Stimulated activated CD8-positive, alpha-beta memory T cell treated with anti-CD3 and anti-CD28 coated beads, Interleukin-15, amount 100 ng/mL, for 24 hours (primary cell): ENCODE measurements around the gene PPARG.

Source experiments
- DNase-seq: peaks from one replicate; pipeline ENCODE4 v3.0.0-alpha.2; 2020; ENCODE audit warnings: low read depth

The PPARG gene

DNA sequence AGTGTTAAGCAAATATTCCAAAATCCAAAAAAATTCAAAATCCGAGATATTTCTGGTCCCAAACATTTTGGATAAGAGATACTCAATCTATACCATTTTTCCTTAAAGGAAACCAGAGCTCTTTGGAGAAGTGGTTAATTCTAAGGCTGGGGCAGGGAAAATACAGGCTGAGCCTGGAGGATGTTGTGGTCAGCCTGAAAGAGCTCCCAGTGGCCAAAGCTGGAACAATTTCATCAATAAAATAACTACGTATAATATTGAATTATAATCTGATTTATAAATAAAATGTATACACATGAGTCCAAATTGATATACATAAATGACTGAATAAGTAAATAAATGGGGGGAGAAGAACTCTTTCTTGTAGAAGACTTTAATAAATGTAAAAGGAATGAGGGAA, 24.6 kb downstream of the PPARG start:
- DNase-seq: no peak

DNA sequence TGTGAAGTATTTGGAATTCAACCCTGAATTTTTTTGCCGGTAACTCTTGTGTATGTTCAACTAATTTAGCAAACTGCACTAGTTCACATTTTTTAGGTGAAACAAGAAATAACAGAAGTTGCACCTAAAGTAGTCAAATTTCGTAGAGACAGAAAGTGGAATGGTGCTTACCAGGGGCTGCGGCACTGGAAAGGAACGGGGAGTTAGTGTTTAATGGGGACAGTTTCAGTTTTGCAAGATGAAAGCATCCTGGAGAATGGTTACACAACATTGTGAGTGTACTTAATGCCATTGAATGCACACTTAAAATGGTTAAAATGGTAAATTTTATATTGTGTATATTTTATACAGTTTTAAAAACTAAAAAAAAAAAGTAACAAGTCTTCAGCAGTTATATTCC, 27.4 kb downstream of the PPARG start:
- DNase-seq: no peak

DNA sequence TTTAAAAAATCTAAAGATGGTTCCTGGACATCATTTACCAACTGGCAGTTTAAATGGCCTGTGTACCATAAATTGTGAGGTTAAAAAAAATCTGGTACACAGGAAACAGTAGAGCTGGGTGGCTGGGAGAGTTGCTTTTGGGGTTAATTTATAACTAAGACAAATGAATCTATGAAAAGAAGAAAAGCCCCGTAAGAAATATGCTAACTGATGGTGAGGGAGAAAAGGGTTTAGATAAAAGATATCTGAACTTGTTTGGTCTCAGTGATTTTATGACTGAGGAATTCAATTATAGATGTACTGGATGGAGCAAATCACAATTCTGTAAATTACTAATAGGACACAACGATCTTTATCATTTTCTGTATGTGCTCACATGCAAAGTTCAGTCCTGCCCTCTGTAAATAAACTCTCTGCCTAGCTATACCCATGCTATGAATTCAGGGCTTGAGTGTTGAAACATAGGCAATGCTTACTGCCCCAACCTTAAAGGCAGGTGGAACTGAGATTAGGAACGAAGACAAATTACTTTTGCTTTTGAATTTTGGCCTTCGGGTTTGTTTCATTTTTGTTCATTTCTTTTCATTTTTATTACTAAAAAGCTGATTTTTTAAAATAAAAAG, 28.0 kb downstream of the PPARG start:
- no peak for DNase-seq

DNA sequence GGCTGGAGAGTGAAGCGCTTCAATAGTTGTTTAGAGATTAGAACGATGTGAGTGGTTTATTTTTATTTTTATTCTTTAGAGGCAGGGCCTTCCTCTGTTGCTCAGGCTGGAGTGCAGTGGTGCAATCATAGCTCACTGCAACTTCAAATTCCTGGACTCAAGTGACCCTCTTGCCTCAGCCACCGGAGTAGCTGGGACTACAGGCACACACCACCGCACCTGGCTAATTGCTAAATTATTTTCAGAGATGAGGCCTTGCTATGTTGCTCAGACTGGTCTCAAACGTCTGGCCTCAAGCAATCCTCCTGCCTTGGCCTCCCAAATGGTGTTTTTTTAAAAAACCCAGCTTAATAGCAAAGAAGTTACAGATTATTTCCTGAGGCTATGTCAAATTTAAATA, 29.0 kb downstream of the PPARG start:
- no peak for DNase-seq

DNA sequence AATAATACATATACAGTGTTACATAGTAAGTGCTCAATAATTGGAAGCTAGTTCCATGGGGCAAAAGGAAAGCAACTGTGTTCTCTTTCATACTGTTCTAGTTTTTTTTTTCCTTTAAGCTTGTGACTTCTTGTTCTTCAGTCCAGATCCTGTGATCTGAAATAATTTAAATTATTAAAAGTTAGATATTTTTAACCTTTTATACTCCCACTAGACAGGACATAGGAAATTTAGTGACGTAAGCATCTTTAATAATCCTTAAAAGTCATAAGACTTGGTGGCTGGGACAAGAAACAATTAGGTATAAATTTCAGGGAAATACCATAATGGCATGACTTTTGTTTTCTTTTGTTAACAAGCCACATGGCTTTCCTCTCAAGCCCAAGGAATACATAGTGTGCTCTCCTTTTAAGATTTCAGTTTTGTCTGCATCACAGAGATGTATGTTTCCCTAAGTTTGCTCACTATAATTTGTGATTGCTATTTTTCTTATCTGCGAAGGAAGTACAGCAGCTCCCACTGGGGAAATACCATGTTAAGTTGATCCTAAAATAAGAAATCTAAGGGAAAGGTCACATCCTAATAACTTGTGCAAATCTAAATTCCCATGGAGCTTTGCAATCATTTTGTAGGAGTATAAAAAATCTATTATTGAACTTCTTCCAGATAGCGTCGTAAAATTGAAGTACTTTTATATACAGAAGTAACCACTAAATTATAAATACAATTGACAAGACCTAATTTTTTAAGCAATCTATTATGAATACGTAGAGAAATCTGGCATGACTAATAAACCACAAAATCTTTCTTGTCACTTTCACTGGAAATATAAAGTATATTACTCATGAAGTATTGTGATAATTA, 30.1 kb downstream of the PPARG start:
- no peak for DNase-seq

DNA sequence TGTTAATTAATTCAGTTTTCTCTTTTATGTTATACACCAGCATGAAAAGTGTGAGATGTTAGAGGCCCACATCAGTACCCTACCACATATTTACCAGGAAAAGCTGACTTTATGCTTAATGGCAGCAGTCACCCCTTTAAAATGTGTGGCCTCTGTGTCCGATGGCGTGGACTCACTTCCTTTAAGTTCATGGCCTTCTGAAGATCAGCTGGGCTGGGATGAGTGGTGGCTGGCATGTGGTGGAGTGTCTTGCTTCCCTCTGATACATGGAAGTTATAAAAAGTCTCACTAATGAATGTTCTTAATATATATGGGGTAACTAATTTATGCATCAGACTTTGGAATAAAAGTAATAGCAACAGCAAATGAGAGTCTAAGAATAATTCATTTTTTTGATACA, 32.1 kb downstream of the PPARG start:
- DNase-seq: no peak

DNA sequence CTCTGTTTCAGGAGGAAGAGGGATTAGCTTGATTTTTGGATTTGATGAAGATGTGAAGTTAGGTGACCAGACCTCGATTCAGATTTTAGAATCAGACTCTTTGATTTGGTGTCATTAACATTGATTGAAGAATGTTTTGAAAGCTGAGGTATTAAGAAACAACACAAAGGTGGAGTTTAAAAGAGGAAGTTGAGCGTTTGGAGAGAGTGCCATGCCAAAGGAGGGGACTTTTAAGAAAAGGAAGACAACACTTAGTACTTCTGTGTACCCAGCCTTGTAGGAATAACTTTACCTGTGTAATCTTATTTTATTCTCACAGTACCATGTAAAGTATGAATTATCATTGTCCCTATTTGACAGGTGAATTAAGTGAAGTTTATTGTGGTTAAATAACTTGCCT, 34.4 kb downstream of the PPARG start:
- DNase-seq: no peak

DNA sequence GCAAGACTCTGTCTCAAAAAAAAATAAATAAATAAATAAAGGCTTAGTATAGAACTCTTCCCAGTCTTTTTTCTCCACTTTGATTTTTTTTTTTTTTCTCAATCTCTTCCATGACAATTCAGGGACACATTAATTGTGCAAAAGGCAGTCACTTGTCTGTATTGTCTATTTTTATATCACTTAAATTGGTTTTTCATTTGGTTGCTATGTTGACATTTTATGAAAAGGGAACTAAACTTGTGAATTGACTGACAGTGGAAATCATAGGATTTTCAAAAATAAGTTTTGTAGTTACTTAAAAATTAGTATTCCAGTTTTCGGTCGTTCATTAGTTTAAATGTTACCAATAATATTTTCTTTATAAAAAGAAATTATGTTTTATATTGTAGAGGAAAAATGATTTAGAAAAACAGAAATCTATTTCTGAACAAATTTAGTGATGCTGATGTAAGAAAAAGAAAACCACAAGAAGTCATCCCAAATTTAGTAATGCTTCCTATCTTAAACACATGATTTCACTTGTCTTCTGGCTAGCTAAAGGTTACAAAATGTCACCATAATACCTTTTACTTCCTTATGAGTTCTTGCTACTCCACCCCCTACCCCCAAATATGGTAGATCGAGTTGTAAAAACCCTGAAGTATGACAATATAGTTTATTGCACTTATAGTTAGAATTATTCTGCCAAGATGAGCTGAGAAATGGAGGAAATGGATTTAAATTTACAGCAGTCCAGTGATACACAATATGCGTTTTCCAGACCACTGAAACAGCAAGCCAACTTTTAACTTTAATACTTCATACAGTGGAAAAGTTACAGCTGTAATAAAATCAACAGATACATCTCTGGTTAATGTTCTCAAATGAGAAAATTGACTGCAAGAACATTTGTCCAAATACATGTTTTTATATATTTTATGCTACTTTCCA, 37.0 kb downstream of the PPARG start:
- no peak for DNase-seq

DNA sequence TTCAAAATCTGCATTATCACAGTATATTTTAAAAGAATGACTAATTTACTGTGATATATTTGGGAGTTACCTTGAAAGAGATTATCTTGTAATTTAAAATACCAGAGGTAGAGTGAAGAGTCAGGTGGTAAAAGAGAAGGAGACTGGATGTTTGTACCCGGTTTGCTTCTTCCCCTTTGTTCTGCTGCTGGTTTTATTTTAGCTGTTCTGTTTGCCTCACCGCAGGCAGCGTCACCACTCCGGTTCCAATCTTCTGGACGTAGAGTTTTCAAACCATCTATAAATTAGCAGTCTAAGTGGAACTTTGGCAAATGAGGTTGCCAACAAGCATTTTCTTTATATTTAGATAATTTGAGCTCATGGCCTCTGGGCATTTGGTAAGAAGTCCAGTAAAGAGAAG, 38.2 kb downstream of the PPARG start:
- no peak for DNase-seq

DNA sequence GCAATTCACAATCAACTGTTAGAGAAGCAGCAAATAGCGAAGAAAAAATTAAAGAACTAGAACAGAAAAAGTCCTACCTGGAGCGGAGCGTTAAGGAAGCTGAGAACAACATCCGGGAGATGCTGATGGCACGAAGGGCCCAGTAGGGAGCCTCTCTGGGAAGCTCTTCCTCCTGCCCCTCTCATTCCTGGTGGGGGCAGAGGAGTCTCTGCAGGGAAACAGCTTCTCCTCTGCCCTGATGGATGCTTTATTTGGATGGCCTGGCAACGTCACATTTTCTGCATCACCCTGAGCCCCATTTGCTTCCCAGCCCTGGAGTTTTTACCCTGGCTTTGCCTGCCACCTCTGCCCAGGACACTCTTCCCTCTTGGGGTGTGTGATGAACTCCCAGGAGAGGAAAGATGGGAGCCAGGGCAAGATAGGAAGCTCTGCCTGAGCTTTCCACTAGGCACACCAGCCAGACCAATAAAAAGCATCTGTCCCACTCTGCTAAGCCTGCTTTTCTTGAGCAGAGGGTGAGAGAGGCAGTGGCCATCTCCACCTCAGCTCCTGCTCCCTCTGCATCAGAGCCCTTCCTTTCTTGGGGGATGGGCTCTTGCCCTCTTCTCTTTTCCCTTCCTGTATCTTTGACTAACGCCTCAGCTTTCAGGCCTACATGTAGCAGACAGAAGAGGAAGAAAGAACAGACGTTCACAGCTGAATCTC, 39.4 kb downstream of the PPARG start:
- DNase-seq: no peak

DNA sequence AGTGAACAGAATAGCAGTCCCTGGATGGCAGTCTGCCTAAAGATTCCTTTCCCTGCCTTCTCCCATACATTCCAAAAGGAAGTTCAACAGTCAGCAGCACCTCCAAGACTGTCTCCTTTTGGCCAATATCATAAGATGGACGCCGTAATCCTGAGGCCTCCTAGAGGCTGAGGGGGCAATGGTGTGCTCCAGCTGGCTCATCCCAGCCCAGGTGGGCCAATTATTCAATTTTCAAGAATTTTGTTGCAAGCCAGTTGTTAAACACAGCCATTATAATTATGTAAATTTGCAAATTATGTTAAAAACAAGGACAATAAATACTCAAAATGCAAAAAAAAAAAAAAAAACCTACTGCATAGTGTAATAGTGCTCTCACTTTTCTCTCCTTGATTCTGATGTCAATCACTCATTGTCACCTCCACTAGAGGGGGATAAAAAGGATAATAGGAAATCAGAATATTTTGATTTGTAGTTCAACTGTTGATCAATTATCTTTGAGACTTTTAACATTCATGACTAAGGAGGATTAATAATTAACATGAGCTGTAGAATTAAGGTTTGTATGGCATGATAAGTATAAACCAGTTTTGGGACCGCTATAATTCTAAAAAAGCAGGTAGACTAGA, 40.1 kb downstream of the PPARG start:
- DNase-seq: no peak

DNA sequence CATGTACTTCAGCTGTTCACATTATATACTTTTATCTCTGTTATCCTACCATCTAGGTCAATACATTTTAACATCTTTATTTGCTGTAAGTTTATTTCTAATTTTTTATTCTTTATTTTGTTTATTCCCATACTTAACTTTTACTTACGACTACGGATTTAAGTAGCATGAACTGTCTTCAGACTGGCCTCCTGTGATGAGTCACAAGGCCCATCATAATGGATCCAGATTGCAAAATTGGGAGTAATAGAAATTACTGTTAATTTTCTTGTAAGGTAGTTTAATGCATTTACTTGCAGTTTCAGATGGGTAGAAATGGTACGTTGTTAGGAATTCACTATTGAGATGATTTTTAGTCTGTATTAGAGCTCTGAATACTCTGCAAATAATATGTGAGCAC, 45.9 kb downstream of the PPARG start:
- DNase-seq: no peak

DNA sequence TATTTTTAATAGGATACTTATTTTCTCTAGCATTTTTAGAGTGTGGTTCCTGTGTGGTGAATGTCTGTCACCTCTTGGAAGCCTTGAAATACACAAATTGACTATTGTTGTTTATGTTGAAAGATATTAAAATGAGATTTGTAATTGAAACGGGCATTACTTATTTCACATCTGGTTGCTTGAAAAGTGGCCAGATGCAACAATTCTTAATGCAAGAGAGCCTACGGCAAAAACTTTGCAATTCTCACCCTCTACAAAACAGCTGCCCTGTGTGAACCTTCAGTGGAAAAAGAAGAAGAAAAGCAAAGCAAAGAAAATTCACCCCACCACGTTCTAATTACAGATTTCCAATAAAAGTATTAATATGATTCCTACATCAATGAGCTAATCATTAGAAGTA, 46.6 kb downstream of the PPARG start:
- DNase-seq: no peak

DNA sequence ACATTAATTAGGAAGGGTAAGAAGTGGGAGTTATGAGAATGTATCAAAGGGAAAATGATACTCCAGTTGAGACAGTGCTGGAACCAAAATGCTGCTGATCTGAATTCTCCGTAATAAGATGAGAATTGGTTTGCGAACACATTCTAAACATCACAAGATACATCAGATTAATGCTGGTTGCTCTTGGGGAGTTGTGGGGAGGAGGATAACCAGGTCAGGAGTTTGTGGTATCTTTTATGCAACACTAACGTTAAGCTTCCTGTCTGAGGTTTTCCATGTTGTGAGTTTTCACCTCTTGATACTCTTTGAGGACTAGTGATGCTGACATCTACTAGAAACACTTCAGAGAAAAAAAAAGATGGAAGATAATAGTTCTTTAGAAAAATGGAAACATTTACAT, 47.2 kb downstream of the PPARG start:
- no peak for DNase-seq

DNA sequence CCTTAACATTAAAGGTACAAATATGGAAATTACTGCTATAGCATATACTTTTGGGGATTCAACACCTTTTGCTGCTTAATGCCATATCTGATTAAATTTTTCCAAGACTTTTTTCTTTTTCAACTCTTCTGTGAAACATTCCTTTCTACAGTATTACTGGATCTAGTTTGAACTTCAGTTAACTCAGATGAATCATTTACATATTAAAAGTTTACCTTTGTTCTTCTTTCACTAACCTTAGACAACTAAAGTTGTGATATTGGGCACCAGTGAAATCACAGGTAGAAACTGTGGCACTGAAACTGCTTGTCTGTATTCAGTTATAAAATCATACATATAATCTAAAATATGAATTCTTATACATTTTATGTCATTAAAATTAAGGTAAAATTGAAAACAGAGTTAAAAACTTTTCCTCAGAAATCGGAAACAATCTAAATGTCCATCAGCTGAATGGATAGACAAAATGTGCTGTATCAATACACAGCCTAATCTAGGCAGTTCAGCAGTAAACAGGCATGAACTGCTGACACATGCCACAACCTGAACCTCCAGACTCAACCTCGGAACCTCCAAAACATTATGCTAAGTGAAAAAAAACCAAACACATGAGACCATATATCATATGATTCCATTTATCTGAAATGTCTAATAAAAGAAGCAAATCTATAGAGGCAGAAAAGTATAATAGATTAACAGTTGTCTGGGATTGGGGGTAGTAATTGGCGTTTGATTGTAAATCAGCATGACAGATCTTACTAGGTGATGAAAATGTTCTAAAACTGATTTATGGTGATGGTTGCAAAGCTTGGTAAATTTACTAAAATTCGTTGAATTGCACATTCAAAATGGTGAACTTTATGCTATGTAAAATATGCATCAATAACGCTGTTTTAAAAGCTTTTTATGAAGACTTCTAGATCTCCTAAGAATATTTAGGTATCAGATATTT, 50.0 kb downstream of the PPARG start:
- DNase-seq: no peak

DNA sequence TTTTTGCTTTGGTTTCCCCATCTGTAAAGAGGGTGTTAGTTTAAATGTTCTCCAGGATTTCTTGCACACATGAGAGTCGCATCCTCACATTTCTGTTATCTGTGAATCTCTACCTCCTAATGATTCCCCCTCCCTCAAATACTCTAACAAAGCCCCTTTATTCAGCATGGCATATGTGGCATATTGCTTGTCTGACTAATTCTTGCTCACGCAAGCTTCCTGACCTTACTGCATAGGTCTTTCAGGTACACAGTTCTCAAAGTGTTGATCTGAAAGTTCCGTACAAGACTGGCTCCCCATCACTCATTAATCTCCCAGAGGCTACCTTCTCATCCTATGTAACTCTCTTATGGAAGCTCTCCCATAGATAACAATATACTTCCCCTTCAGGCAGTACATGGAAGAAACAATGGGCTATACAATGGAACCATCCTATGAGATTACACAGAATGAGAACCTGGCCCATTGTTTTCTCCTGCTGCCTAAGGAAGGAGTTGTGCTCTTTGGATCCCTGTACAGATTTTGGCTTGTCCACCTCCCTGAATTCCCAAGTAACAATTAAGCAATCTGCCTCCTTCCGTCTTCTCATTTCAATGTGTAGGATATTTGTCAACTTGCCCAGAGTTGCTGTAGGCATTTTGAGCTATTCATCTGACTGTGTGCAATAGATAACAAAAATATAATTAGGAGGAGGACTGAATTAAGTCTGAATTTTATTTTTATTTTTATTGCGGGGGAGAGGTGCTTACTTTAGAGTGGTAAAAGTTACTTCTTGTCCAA, 51.0 kb downstream of the PPARG start:
- DNase-seq: no peak

DNA sequence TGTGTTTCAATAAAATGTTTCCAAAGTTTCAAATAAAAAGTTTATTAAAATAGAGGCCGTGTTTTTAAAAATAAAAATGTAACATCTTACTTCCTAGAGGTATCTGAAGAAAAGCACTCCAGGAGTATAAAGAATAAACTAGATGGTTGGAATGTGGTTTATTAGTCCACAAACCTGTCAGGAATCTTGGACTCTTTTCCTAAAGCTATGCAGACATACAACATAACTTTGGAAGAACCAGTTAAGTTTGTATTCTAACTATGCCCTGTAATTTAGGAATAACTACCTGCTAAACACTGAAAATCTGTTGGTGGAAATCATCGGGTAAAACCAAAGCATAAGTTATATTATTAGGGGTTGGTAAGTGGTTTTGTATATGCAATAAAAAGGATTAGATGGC, 51.6 kb downstream of the PPARG start:
- no peak for DNase-seq

DNA sequence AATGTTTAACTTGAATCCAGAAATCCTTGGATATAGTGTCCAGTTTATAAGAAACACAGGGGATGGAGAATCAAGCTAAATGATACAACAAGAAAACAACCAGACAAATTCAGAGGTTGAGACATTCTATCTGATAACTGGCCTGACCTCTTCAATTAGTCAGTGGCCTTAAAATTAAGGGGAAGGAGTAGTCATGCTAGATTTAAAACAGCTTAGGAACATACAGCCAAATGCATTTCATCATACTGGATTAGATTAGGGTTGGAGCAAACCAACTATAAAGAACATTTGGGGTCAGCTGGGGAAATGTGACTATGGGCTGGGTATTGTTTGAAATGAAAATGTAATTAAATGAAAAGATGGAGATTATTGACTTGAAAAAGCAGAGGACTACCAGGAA, 53.3 kb downstream of the PPARG start:
- no peak for DNase-seq

DNA sequence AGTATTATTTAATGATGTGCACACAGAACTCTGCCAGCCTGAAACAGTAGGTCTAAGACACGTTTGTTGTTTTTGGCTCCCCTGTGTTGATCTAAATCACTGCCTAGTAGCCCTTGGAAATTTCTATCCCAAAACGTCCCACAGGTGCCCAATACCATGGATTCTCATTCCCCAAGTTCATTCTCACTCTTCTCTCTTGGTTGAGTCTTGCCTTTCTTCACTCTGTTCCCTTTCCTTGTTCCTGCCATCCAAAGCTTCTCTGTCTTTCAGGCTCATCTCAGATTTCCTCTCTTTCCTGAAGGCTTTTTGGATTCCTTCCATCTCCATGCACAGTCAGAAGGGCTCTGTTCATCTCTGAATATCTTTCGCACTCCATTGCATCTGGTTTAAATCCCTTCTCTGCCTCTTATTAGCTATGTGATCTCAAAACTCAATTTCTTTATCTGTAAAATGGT, 54.2 kb downstream of the PPARG start:
- DNase-seq: no peak

DNA sequence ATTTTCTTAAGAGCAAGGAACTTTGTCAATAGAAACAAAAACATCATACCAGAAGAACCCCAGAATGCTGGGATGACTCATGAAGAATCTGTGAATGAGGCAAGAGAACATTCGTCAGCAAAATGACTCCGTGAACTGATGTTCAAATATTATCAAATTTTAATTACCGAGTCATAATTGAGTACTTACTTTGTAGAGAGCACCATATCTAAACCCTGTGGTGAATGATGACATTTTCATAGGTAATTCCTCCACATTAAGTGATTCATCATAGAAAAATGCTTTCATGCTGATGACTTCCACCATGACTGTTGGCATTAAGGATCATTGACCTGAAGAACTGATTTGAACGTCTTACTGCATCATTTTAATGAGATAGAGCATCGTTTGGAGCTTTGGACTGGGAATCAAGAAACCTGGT, 56.3 kb downstream of the PPARG start:
- no peak for DNase-seq
